Psoas muscle (tissue), 8 donors: ENCODE data around the gene AFAP1. TPM values are rescaled to one million over a fixed set of nuclear protein-coding genes. Genes with fewer than 3 reads are reported as not detected.

ENCODE experiments used
- ATAC-seq, 4 donors: fragments of 200-7000 bp; cut with Tn5 transposase; one replicate each; pipeline ENCODE4 v1.9.1; 2020; ENCODE audit warnings: moderate library complexity in 3 of 4, mild to moderate bottlenecking in 2 of 4
- DNase-seq, 2 donors: peaks; one replicate each; pipeline ENCODE4 v3.0.0-alpha.2; 2020
- H3K27ac ChIP-seq: fragments of 200-600 bp; one replicate; pipeline ENCODE4 v1.8.0; 2022
- H3K27me3 ChIP-seq, 3 donors: fragments of 200-600 bp in 1 of 3; one replicate each; pipeline versions ENCODE4 v1.6.1 to v1.8.0; 2013 to 2022; ENCODE audit warnings: low read length in 2 of 3, mild to moderate bottlenecking in 2 of 3, moderate library complexity in 1 of 3; ENCODE audit not compliant: insufficient read depth in 3 of 3
- H3K36me3 ChIP-seq, 2 donors: fragments of 200-600 bp in 1 of 2; one replicate each; pipeline versions ENCODE4 v1.6.1 to v1.8.0; 2013 to 2022; ENCODE audit warnings: low read depth in 1 of 2, mild to moderate bottlenecking in 1 of 2, moderate library complexity in 1 of 2; ENCODE audit not compliant: insufficient read depth in 1 of 2
- H3K4me1 ChIP-seq: fragments of 200-600 bp; one replicate; pipeline ENCODE4 v1.8.0; 2022
- H3K4me3 ChIP-seq: fragments of 200-600 bp; one replicate; pipeline ENCODE4 v1.8.0; 2022; ENCODE audit warnings: mild to moderate bottlenecking
- H3K9me3 ChIP-seq: fragments of 200-600 bp; one replicate; pipeline ENCODE4 v1.8.0; 2022
- whole genome bisulfite sequencing, 3 donors: extraction: QIAGEN DNeasy Blood & Tissue Kit; methylation state at CpG; one replicate each; pipeline versions ENCODE4 v1.1.6 to v1.1.7; 2013; 5-methylcytosine and 5-hydroxymethylcytosine counted together
- intact Hi-C, 2 donors: fragments of 100-400 bp; cut with DNase I; formaldehyde crosslinking; loops; one replicate each; pipeline versions ENCODE4 v1.11.0 to v1.14.2; 2022
- polyA plus RNA-seq, 3 donors: library from polyadenylated mRNA; stranded (reverse); fragments of 200-250 nt; gene quantifications; one replicate each; pipeline ENCODE4 v1.2.3, GENCODE V29; 2013
- total RNA-seq, 4 donors: library from RNA; stranded (reverse); fragmentation: NEBNext Ultra II Directional in 2 of 4; extraction: Animal tissue kit (Norgen Biotek cat#: 25700) in 2 of 4; gene quantifications; one replicate each; pipeline versions ENCODE4 v1.2.1 to v1.2.4, GENCODE V29; 2021 to 2023
- TF ChIP-seq, protein P1 (sequence below): fragments of 200-600 bp; IDR thresholded peaks from one replicate; pipeline ENCODE4 v1.8.0; 2022; ENCODE audit warnings: antibody characterized with exemption
- donor health status: healthy with polysubstance abuse.
- donor health status: DM: no; HTN: no; CAD: no; lungs with moderate emphysema.
- donor health status: Bipolar disorder and iron deficiency.
- donor health status: healthy.
- donor health status: DM: yes; HTN: yes; CAD: no.
- donor health status: DM: no; HTN: no; CAD: no.
- donor health status: DM: no; HTN: no; CAD: no.
- donor health status: DM: yes; HTN: yes; CAD: no.

The AFAP1 gene
- total and polyA plus RNA-seq, 7 donors: 1.3 to 11.4 (median 2.6) TPM

DNA sequence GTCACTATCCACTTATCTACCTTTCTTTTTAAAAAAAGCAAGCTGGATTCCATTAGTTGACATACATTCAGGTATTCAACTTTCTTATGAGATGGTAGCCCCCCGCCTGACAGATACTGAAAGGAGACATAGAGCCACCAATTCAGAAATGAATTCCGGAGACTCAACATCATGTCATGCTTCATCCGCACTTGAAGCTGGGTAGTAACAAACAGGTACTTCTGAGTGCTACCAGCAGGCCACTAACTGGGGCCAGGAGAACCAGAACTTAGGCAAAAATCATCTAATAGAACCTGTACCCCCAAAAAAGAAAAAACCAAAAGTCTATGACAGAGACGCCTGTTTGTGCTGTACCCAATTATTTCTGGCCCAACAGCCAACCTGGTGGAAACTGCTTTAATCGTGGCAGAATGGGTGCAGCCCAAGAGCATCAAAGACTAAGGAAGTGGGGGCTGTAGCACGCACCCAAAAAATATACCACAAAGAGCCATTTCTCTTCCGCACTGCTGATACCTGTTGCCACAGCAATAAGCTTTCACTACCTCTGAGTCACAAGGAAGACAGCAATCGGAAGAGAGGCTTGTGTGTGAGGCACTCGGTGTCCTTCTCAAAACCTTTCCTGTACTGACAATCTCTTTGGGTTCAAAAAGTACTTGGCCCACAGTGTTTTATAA is 84.8 kb downstream of the AFAP1 start:
- Histone ChIP-seq H3K27ac (no peak overlapping the region), H3K36me3 (no peaks in the 10 kb centered on the region), H3K4me1 (peaks cover 35% of the 10 kb centered on the region), H3K4me3 (no peak overlapping the region), H3K9me3 (no peaks in the 10 kb centered on the region), H3K27me3 (no peaks in the 10 kb centered on the region)
- intact Hi-C loops: no loop called here
- no peak for ATAC-seq
- DNase-seq: no peak
- WGBS, 3 donors: 71 to 81% (median 79%) methylated on average over 9 of the region's 9 CpGs
- TF ChIP-seq, protein P1, sequence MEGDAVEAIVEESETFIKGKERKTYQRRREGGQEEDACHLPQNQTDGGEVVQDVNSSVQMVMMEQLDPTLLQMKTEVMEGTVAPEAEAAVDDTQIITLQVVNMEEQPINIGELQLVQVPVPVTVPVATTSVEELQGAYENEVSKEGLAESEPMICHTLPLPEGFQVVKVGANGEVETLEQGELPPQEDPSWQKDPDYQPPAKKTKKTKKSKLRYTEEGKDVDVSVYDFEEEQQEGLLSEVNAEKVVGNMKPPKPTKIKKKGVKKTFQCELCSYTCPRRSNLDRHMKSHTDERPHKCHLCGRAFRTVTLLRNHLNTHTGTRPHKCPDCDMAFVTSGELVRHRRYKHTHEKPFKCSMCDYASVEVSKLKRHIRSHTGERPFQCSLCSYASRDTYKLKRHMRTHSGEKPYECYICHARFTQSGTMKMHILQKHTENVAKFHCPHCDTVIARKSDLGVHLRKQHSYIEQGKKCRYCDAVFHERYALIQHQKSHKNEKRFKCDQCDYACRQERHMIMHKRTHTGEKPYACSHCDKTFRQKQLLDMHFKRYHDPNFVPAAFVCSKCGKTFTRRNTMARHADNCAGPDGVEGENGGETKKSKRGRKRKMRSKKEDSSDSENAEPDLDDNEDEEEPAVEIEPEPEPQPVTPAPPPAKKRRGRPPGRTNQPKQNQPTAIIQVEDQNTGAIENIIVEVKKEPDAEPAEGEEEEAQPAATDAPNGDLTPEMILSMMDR: no peak

DNA sequence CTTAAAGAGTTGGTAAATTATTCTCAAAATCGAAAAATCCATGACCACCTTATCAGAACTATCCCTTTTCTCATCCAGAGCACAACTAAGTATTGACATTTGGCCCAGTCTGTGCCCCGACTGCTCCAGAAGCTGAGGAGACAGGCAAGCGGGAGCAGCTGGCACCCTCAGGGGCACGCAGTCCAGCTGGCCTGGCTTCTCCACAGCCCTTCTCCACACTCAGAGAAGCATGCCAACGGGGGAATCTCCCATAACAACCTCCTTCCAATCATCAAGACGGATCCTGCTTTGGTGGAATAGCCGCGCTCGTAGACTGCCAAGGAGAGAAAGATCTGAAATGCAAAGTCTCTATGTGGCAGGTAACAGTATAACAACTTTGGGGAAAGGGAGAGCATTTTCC is 85.4 kb downstream of the AFAP1 start:
- intact Hi-C loops: no loop called here
- H3K27ac ChIP-seq: no peak overlapping the region
- TF ChIP-seq, protein P1: no peak
- ATAC-seq: peak; percentile 70 to 85 (median 78)
- H3K27me3 ChIP-seq: no peaks in the 10 kb centered on the region
- no peaks in the 10 kb centered on the region for H3K36me3 ChIP-seq
- H3K4me3 ChIP-seq: no peak overlapping the region
- WGBS, 3 donors: 32 to 50% (median 37%) methylated on average over 9 of the region's 9 CpGs
- DNase-seq: peak in 1 of 2 donors; percentile 66
- H3K9me3 ChIP-seq: no peaks in the 10 kb centered on the region
- H3K4me1 ChIP-seq: peaks cover 35% of the 10 kb centered on the region

DNA sequence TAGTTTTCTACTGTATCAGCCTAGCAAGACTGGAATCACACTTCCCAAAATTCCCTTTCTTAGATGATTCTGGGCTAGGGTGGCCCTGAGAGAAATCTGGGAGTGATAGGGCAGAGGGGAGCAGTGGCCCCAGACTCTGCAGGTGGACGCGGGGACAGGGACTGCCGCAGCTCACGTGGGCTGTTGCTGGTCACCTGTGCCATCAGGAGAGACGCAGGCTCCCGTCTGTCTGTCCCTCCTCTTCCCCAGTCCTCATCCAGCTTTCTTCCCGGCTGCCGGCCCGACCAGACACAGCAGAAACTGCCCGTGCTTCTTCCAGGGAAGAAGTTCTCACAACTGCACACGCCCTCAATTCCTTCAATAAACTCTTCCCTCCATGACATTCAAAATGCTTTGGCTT is 86.4 kb downstream of the AFAP1 start:
- no peak for ATAC-seq
- TF ChIP-seq, protein P1: no peak

DNA sequence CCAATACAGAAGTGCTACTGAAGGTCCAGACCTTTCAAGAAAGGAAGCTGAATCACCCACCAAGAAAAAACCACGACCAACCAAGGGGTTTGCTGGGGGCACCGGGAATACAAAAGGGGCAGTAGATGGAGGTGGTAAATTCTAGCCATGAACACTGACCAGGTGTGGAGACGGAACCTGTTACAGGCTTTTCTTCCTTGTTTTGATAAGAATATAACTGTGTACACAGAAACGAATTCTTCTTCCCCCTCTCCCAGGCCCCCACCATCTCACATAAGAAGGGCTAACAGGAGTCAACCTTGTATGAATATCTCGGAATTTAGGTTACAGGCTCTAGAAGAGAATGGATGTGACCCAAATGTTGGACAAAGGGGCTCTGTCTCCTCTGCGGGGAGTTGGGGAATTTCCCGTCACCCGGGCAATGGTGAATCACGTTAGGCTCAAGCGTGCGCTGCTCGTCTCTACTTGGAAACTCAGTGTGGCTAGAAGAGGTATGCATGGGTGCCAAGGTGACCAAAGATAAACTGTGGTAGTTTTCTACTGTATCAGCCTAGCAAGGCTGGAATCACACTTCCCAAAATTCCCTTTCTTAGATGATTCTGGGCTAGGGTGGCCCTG is 87.0 kb downstream of the AFAP1 start:
- DNase-seq (no peak), ATAC-seq (no peak)
- Histone ChIP-seq H3K36me3 (no peaks in the 10 kb centered on the region), H3K27ac (no peak overlapping the region), H3K27me3 (no peaks in the 10 kb centered on the region), H3K4me1 (peaks cover 23% of the 10 kb centered on the region), H3K4me3 (no peak overlapping the region), H3K9me3 (no peaks in the 10 kb centered on the region)
- 75 to 83% (median 77%) methylated on average over 12 of the region's 12 CpGs for WGBS, 3 donors
- intact Hi-C loops: no loop called here
- TF ChIP-seq, protein P1: no peak

More for the DNA sequence above, 86.4 kb downstream of the AFAP1 start:
- Histone ChIP-seq H3K4me3 (no peak overlapping the region), H3K27ac (no peak overlapping the region), H3K27me3 (no peaks in the 10 kb centered on the region), H3K4me1 (peaks cover 29% of the 10 kb centered on the region), H3K36me3 (no peaks in the 10 kb centered on the region), H3K9me3 (no peaks in the 10 kb centered on the region)
- 92 to 99% (median 95%) methylated on average over 11 of the region's 11 CpGs for WGBS, 3 donors
- intact Hi-C loops: no loop called here
- DNase-seq: no peak
